HG02763 (cell line): ENCODE results near the gene KIF18A.
"Not testable (repeated sequence)": the region's sequence is repeated elsewhere in the genome, so short reads cannot be mapped to it uniquely, and the experiment has no call there.

Source experiments
- ATAC-seq: cut with Tn5 transposase; IDR thresholded peaks from one replicate; pipeline ENCODE4 v1.9.1; 2021; ENCODE audit warnings: mild to moderate bottlenecking, moderate library complexity; ENCODE audit not compliant: unreplicated experiment

Gene KIF18A

GRCh38 chr11:28107191-28107749 lies 686 bp downstream of the KIF18A start:
- no peak for ATAC-seq

GRCh38 chr11:28106353-28107043 lies 1.5 kb downstream of the KIF18A start:
- ATAC-seq: no peak

GRCh38 chr11:28105869-28106268 lies 2.1 kb downstream of the KIF18A start:
- ATAC-seq: no peak

GRCh38 chr11:28104984-28105383 lies 3.0 kb downstream of the KIF18A start:
- no peak for ATAC-seq

- no peak for ATAC-seq
Observed at GRCh38 chr11:28104425-28104824, 3.5 kb downstream of the KIF18A start.

- not testable (repeated sequence) for ATAC-seq
Observed at GRCh38 chr11:28102300-28102699, 5.7 kb downstream of the KIF18A start.

- ATAC-seq: no peak
Observed at GRCh38 chr11:28100665-28101064, 7.3 kb downstream of the KIF18A start.

- ATAC-seq: no peak
Observed at GRCh38 chr11:28099715-28100114, 8.2 kb downstream of the KIF18A start.

- ATAC-seq: no peak
Observed at GRCh38 chr11:28098257-28098656, 9.7 kb downstream of the KIF18A start.

- no peak for ATAC-seq
Observed at GRCh38 chr11:28092786-28093185, 15.2 kb downstream of the KIF18A start.

GRCh38 chr11:28090052-28090749 lies 17.8 kb downstream of the KIF18A start:
- ATAC-seq: no peak

- no peak for ATAC-seq
Observed at GRCh38 chr11:28089378-28089777, 18.6 kb downstream of the KIF18A start.

GRCh38 chr11:28087693-28088092 lies 20.3 kb downstream of the KIF18A start:
- ATAC-seq: not testable (repeated sequence)

GRCh38 chr11:28087192-28087591 lies 20.8 kb downstream of the KIF18A start:
- not testable (repeated sequence) for ATAC-seq

GRCh38 chr11:28086569-28086968 lies 21.4 kb downstream of the KIF18A start:
- no peak for ATAC-seq

- ATAC-seq: no peak
Observed at GRCh38 chr11:28083118-28083517, 24.8 kb downstream of the KIF18A start.

GRCh38 chr11:28077521-28077920 lies 30.4 kb downstream of the KIF18A start:
- no peak for ATAC-seq

- ATAC-seq: no peak
Observed at GRCh38 chr11:28072321-28072720, 35.6 kb downstream of the KIF18A start.

- no peak for ATAC-seq
Observed at GRCh38 chr11:28071305-28071704, 36.7 kb downstream of the KIF18A start.

GRCh38 chr11:28058333-28058732 lies 49.6 kb downstream of the KIF18A start:
- ATAC-seq: no peak

- no peak for ATAC-seq
Observed at GRCh38 chr11:28054821-28055220, 53.1 kb downstream of the KIF18A start.
